A673 (cell line): Measurements from ENCODE around the gene PLD4. TPM values are rescaled to one million over a fixed set of nuclear protein-coding genes. Genes with fewer than 3 reads are reported as not detected.
"Not testable (repeated sequence)": the region's sequence is repeated elsewhere in the genome, so short reads cannot be mapped to it uniquely, and the experiment has no call there.

ENCODE experiments used
- BruUV-seq: library from RNA; stranded (reverse); fragments of 400-500 nt; replicated peaks from 2 replicates; lab custom pipeline; 2021; lab: Mats Ljungman, UMichigan
- CTCF ChIA-PET: fragments of 300-600 bp; sonication (Branson Sonifier 250); formaldehyde crosslinking; loops from one replicate; lab custom pipeline; 2022; ENCODE audit warnings: antibody characterized with exemption; lab: Charles Lee
- POLR2A ChIA-PET: fragments of 300-600 bp; sonication (Branson Sonifier 250); formaldehyde crosslinking; loops from one replicate; lab custom pipeline; 2022; ENCODE audit warnings: antibody characterized with exemption; ENCODE audit not compliant: low non-redundant PET; lab: Charles Lee
- DNase-seq: peaks from one replicate; pipeline ENCODE4 v3.0.0-alpha.2; 2015; ENCODE audit warnings: low spot score
- H3K27ac ChIP-seq: fragments of 200-600 bp; sonication (generic); 2 replicates; pipeline ENCODE4 v1.5.1; 2016; ENCODE audit warnings: mixed run types, low read depth, mild to moderate bottlenecking, mixed read lengths, antibody characterized with exemption, low read length; ENCODE audit not compliant: poor library complexity, severe bottlenecking
- H3K27me3 ChIP-seq: fragments of 200-600 bp; sonication (generic); replicated peaks from 2 replicates; pipeline ENCODE4 v1.6.1; 2017; ENCODE audit warnings: mixed run types, low read depth, mild to moderate bottlenecking, mixed read lengths, antibody characterized with exemption, low read length; ENCODE audit not compliant: insufficient read depth, poor library complexity
- H3K36me3 ChIP-seq: fragments of 200-600 bp; sonication (generic); 2 replicates; pipeline ENCODE4 v1.6.1; 2016; ENCODE audit warnings: mixed run types, mild to moderate bottlenecking, mixed read lengths, antibody characterized with exemption, low read length; ENCODE audit not compliant: insufficient read depth, poor library complexity, severe bottlenecking
- H3K4me1 ChIP-seq: fragments of 200-600 bp; sonication (generic); 2 replicates; pipeline ENCODE4 v1.6.1; 2017; ENCODE audit warnings: mixed run types, mild to moderate bottlenecking, mixed read lengths, antibody characterized with exemption, low read length; ENCODE audit not compliant: insufficient read depth, poor library complexity, severe bottlenecking
- H3K4me3 ChIP-seq: fragments of 200-600 bp; sonication (generic); 2 replicates; pipeline ENCODE4 v1.5.1; 2016; ENCODE audit warnings: low read depth, mixed run types, mild to moderate bottlenecking, mixed read lengths, low read length; ENCODE audit not compliant: poor library complexity, severe bottlenecking
- H3K9me3 ChIP-seq: fragments of 200-600 bp; sonication (generic); 2 replicates; pipeline ENCODE4 v1.6.1; 2016; ENCODE audit warnings: mixed run types, low read depth, mild to moderate bottlenecking, mixed read lengths, antibody characterized with exemption, low read length; ENCODE audit not compliant: poor library complexity, severe bottlenecking
- CTCF ChIP-seq: fragments of 300-800, 200-600 bp; sonication (generic); conservative IDR thresholded peaks from 2 replicates; pipeline ENCODE4 v1.5.1; 2017; ENCODE audit warnings: low read depth, mild to moderate bottlenecking, antibody characterized with exemption, low read length, moderate library complexity, mixed read lengths
- EZH2 ChIP-seq: fragments of 200-600 bp; sonication (generic); IDR thresholded peaks from 2 replicates; pipeline ENCODE4 v1.6.1; 2017; ENCODE audit warnings: borderline replicate concordance, low read depth, mild to moderate bottlenecking, mixed read lengths, antibody characterized with exemption, low read length; ENCODE audit not compliant: poor library complexity, severe bottlenecking
- intact Hi-C: fragments of 100-400 bp; cut with micrococcal nuclease; formaldehyde crosslinking; loops from one replicate; pipeline ENCODE4 v1.10.0; 2022; ENCODE audit not compliant: unreplicated experiment
- total RNA-seq: library from RNA; stranded (reverse); gene quantifications from 2 replicates; pipeline ENCODE4 v1.2.3, GENCODE V29; 2021

The PLD4 gene
- total RNA-seq, 1 experiment from 2014 or later = not detected

GRCh38 chr14:104940526-104941150 is 16.0 kb downstream of the PLD4 start:
- TF ChIP-seq EZH2 (no peak), CTCF (0 out of 2 replicates have a peak, but pooled peaks have one; percentile 29)
- Histone ChIP-seq H3K9me3 (no peaks in the 10 kb centered on the region), H3K27ac (no peak overlapping the region), H3K27me3 (peaks cover 39% of the 10 kb centered on the region), H3K4me3 (no peak overlapping the region), H3K4me1 (no peaks in the 10 kb centered on the region), H3K36me3 (no peaks in the 10 kb centered on the region)
- intact Hi-C loops = no loop called here
- ChIA-PET POLR2A (no interaction called here), CTCF (no interaction called here)
- no peak for DNase-seq
- BruUV-seq = no TSS peak

GRCh38 chr14:104941508-104942365 is 17.1 kb downstream of the PLD4 start:
- CTCF ChIA-PET = no interaction called here
- BruUV-seq = no TSS peak

GRCh38 chr14:104942586-104942985 is 17.9 kb downstream of the PLD4 start:
- Histone ChIP-seq H3K9me3 (no peaks in the 10 kb centered on the region), H3K4me1 (no peaks in the 10 kb centered on the region), H3K36me3 (no peaks in the 10 kb centered on the region), H3K4me3 (no peak overlapping the region), H3K27me3 (peaks cover 33% of the 10 kb centered on the region), H3K27ac (no peak overlapping the region)
- intact Hi-C loops = no loop called here
- no peak for DNase-seq
- ChIA-PET CTCF (no interaction called here), POLR2A (no interaction called here)
- TF ChIP-seq EZH2 (no peak), CTCF (no peak)
- no TSS peak for BruUV-seq

More at GRCh38 chr14:104941508-104942365, 17.1 kb downstream of the PLD4 start:
- Histone ChIP-seq H3K9me3 (no peaks in the 10 kb centered on the region), H3K27ac (no peak overlapping the region), H3K36me3 (no peaks in the 10 kb centered on the region), H3K27me3 (peaks cover 39% of the 10 kb centered on the region), H3K4me1 (no peaks in the 10 kb centered on the region), H3K4me3 (no peak overlapping the region)
- no peak for DNase-seq
- TF ChIP-seq CTCF (no peak), EZH2 (no peak)
- intact Hi-C loops = no loop called here
- POLR2A ChIA-PET = no interaction called here

- H3K4me1 ChIP-seq, CTCF ChIA-PET, intact Hi-C loops, DNase-seq, BruUV-seq, H3K36me3 ChIP-seq, POLR2A ChIA-PET, H3K9me3 ChIP-seq, H3K4me3 ChIP-seq, H3K27ac ChIP-seq: not testable (repeated sequence)
- peaks cover 26% of the 10 kb centered on the region for H3K27me3 ChIP-seq
Measured at GRCh38 chr14:104943216-104944015, 18.7 kb downstream of the PLD4 start.

- H3K9me3 ChIP-seq, intact Hi-C loops, H3K27ac ChIP-seq, POLR2A ChIA-PET, H3K4me3 ChIP-seq, BruUV-seq, DNase-seq, H3K36me3 ChIP-seq, H3K4me1 ChIP-seq, CTCF ChIA-PET: not testable (repeated sequence)
- H3K27me3 ChIP-seq = peaks cover 20% of the 10 kb centered on the region
Measured at GRCh38 chr14:104944016-104944308, 19.3 kb downstream of the PLD4 start.
